MM.1S (cell line): Measurements from ENCODE around the gene STARD5.

Experiments used
- DNase-seq: peaks from one replicate; pipeline ENCODE4 v3.0.0-alpha.2; 2015
- H2AFZ ChIP-seq: fragments of 300-600 bp; sonication (generic); 2 replicates; pipeline ENCODE4 v1.6.0; 2016; ENCODE audit warnings: antibody characterized with exemption, low read length
- H3F3A ChIP-seq: fragments of 300-600 bp; sonication (generic); 2 replicates; pipeline ENCODE4 v1.6.1; 2016; ENCODE audit warnings: mild to moderate bottlenecking, antibody characterized with exemption, low read length, moderate library complexity, mixed read lengths; ENCODE audit not compliant: insufficient read depth
- H3K27ac ChIP-seq: fragments of 300-600 bp; sonication (generic); 2 replicates; pipeline ENCODE4 v1.5.1; 2016; ENCODE audit warnings: mild to moderate bottlenecking, low read length
- H3K27me3 ChIP-seq: fragments of 300-600 bp; sonication (generic); replicated peaks from 2 replicates; pipeline ENCODE4 v1.6.0; 2016; ENCODE audit warnings: low read length; ENCODE audit not compliant: insufficient read depth
- H3K36me3 ChIP-seq: fragments of 300-600 bp; sonication (generic); replicated peaks from 2 replicates; pipeline ENCODE4 v1.6.1; 2016; ENCODE audit warnings: mild to moderate bottlenecking, low read length, mixed read lengths; ENCODE audit not compliant: insufficient read depth
- H3K4me1 ChIP-seq: fragments of 300-600 bp; sonication (generic); 2 replicates; pipeline ENCODE4 v1.6.1; 2016; ENCODE audit warnings: low read length, mixed read lengths
- H3K4me2 ChIP-seq: fragments of 300-600 bp; sonication (generic); 2 replicates; pipeline ENCODE4 v1.6.0; 2016; ENCODE audit warnings: low read depth, low read length
- H3K4me3 ChIP-seq: fragments of 300-600 bp; sonication (generic); 2 replicates; pipeline ENCODE4 v1.5.1; 2016; ENCODE audit warnings: low read length, mixed read lengths
- H3K79me2 ChIP-seq: fragments of 300-600 bp; sonication (generic); 2 replicates; pipeline ENCODE4 v1.6.1; 2016; ENCODE audit warnings: mixed run types, low read length, mixed read lengths
- H3K9ac ChIP-seq: fragments of 300-600 bp; sonication (generic); 2 replicates; pipeline ENCODE4 v1.6.1; 2016; ENCODE audit warnings: low read length, mixed read lengths
- H3K9me2 ChIP-seq: fragments of 300-600 bp; sonication (generic); replicated peaks from 2 replicates; pipeline ENCODE4 v1.6.1; 2016; ENCODE audit warnings: mild to moderate bottlenecking, low read length, mixed read lengths; ENCODE audit not compliant: insufficient read depth
- H3K9me3 ChIP-seq: fragments of 300-600 bp; sonication (generic); replicated peaks from 2 replicates; pipeline ENCODE4 v1.6.1; 2016; ENCODE audit warnings: mild to moderate bottlenecking, low read length, mixed read lengths; ENCODE audit not compliant: insufficient read depth
- H4K20me1 ChIP-seq: fragments of 300-600 bp; sonication (generic); 2 replicates; pipeline ENCODE4 v1.6.1; 2016; ENCODE audit warnings: mild to moderate bottlenecking, low read length, moderate library complexity, mixed read lengths; ENCODE audit not compliant: insufficient read depth
- CTCF ChIP-seq: fragments of 300-600 bp; sonication (generic); IDR thresholded peaks from 2 replicates; pipeline ENCODE4 v1.5.1; 2016; ENCODE audit warnings: antibody characterized with exemption, low read length, mixed read lengths
- EZH2 ChIP-seq: fragments of 300-600 bp; sonication (generic); optimal IDR thresholded peaks from 2 replicates; pipeline ENCODE3; 2017; ENCODE audit warnings: low read depth, mild to moderate bottlenecking, antibody characterized with exemption, low read length, mixed read lengths
- EZH2phosphoT487 ChIP-seq: fragments of 300-600 bp; sonication (generic); IDR thresholded peaks from 2 replicates; pipeline ENCODE4 v1.6.1; 2018; ENCODE audit warnings: antibody characterized with exemption, low read length

STARD5 gene

GRCh38 chr15:81336568-81336967, 12.6 kb upstream of the STARD5 start:
- H3K9ac ChIP-seq = no peak overlapping the region
- DNase-seq = peak; percentile 47
- H3K9me2 ChIP-seq = no peaks in the 10 kb centered on the region
- H2AFZ ChIP-seq = no peak overlapping the region
- H4K20me1 ChIP-seq = no peaks in the 10 kb centered on the region
- no peak overlapping the region for H3K4me2 ChIP-seq
- no peak overlapping the region for H3K4me3 ChIP-seq
- H3K79me2 ChIP-seq = peaks cover 9% of the 10 kb centered on the region; the same call in 1 of the 2 replicates
- H3K27ac ChIP-seq = no peak overlapping the region
- H3K27me3 ChIP-seq = no peaks in the 10 kb centered on the region
- H3F3A ChIP-seq = 0 out of 2 replicates have a peak, but pooled peaks cover under 1% of the 10 kb centered on the region
- H3K9me3 ChIP-seq = no peaks in the 10 kb centered on the region
- H3K36me3 ChIP-seq = no peaks in the 10 kb centered on the region
- H3K4me1 ChIP-seq = peaks cover 7% of the 10 kb centered on the region
- TF ChIP-seq CTCF = peak; percentile 52
- no peak for TF ChIP-seq EZH2
- TF ChIP-seq EZH2phosphoT487 = no peak

- Histone ChIP-seq H3K4me3 (no peak overlapping the region), H3K4me2 (no peak overlapping the region), H3K27me3 (no peaks in the 10 kb centered on the region), H4K20me1 (no peaks in the 10 kb centered on the region), H3K36me3 (no peaks in the 10 kb centered on the region), H3K9me3 (no peaks in the 10 kb centered on the region), H3K27ac (no peak overlapping the region), H3K4me1 (peaks cover 13% of the 10 kb centered on the region), H3K9me2 (no peaks in the 10 kb centered on the region), H3K79me2 (peaks cover 9% of the 10 kb centered on the region; the same call in 1 of the 2 replicates), H2AFZ (no peak overlapping the region), H3F3A (0 out of 2 replicates have a peak, but pooled peaks cover 8% of the 10 kb centered on the region), H3K9ac (no peak overlapping the region)
- DNase-seq = no peak
- TF ChIP-seq EZH2phosphoT487 = no peak
- no peak for TF ChIP-seq CTCF
- TF ChIP-seq EZH2 = no peak
These were observed 11.7 kb upstream of the STARD5 start for GRCh38 chr15:81335631-81336030.

- peaks cover 19% of the 10 kb centered on the region for H3K4me1 ChIP-seq
- H3K4me2 ChIP-seq = no peak overlapping the region
- H3K9me3 ChIP-seq = no peaks in the 10 kb centered on the region
- H3K27me3 ChIP-seq = no peaks in the 10 kb centered on the region
- no peak for TF ChIP-seq CTCF
- no peak for TF ChIP-seq EZH2phosphoT487
- TF ChIP-seq EZH2 = no peak
- H3K27ac ChIP-seq = no peak overlapping the region
- 0 out of 2 replicates have a peak, but pooled peaks cover 12% of the 10 kb centered on the region for H3F3A ChIP-seq
- H3K4me3 ChIP-seq = no peak overlapping the region
- H2AFZ ChIP-seq = no peak overlapping the region
- H3K9me2 ChIP-seq = no peaks in the 10 kb centered on the region
- no peak overlapping the region for H3K9ac ChIP-seq
- H3K36me3 ChIP-seq = no peaks in the 10 kb centered on the region
- peaks cover 9% of the 10 kb centered on the region for H3K79me2 ChIP-seq
- DNase-seq = no peak
- H4K20me1 ChIP-seq = no peaks in the 10 kb centered on the region
These were observed 11.0 kb upstream of the STARD5 start for GRCh38 chr15:81334768-81335435.
